SK-N-SH (cell line): Measurements from ENCODE around the gene MRPS22. TPM values are rescaled to one million over a fixed set of nuclear protein-coding genes. Genes with fewer than 3 reads are reported as not detected.
A peak's percentile ranks its signal among the peaks of the same experiment; 100 is the strongest.

Experiments
- CTCF ChIA-PET: fragments of 300-600, 350-600 bp; formaldehyde crosslinking; extraction: SDS; loops from one replicate; lab custom pipeline; 2021; lab: Yijun Ruan, JAX
- POLR2A ChIA-PET: fragments of 350-600 bp; sonication (Branson Sonifier 250); formaldehyde crosslinking; extraction: SDS; loops from one replicate; lab custom pipeline; 2020; ENCODE audit warnings: antibody characterized with exemption, inconsistent platforms; lab: Yijun Ruan, JAX
- DNase-seq: peaks from one replicate; pipeline ENCODE4 v3.0.0; 2012
- H2AFZ ChIP-seq: fragments of 200-600 bp; sonication (generic); 2 replicates; pipeline ENCODE4 v1.8.1; 2016; ENCODE audit warnings: antibody characterized with exemption, mild to moderate bottlenecking, low read depth
- H3F3A ChIP-seq: fragments of 200-600 bp; sonication (generic); replicated peaks from 2 replicates; pipeline ENCODE3; 2016; ENCODE audit warnings: antibody characterized with exemption, mild to moderate bottlenecking; ENCODE audit not compliant: insufficient read depth
- H3K27ac ChIP-seq, 2 experiments: fragments of 200-500 bp in 1 of 2; fragments of 200-600 bp in 1 of 2; sonication (Bioruptor generic) in 1 of 2; sonication (generic), shearing (Covaris generic) in 1 of 2; 2 replicates each; pipeline versions ENCODE4 v1.5.1 to v1.6.1; 2014 to 2016; ENCODE audit warnings: low read depth in 2 of 2, inconsistent platforms in 1 of 2, low read length in 1 of 2, mild to moderate bottlenecking in 1 of 2, mixed read lengths in 1 of 2
- H3K27me3 ChIP-seq: fragments of 200-600 bp; sonication (generic), shearing (Covaris generic); 2 replicates; pipeline ENCODE4 v1.6.1; 2016; ENCODE audit warnings: mixed run types; ENCODE audit not compliant: insufficient read depth
- H3K36me3 ChIP-seq, 2 experiments: fragments of 200-500 bp in 1 of 2; fragments of 200-600 bp in 1 of 2; sonication (Bioruptor generic) in 1 of 2; sonication (generic) in 1 of 2; replicated peaks in 1 of 2; 2 replicates each; pipeline versions ENCODE3 to v1.5.1; 2014 to 2016; ENCODE audit warnings: low read length in 1 of 2, mild to moderate bottlenecking in 1 of 2; ENCODE audit not compliant: insufficient read depth in 2 of 2, control insufficient read depth in 1 of 2
- H3K4me1 ChIP-seq, 2 experiments: fragments of 200-500 bp in 1 of 2; fragments of 200-600 bp in 1 of 2; sonication (Bioruptor generic) in 1 of 2; sonication (generic), shearing (Covaris generic) in 1 of 2; 2 replicates each; pipeline versions ENCODE4 v1.5.1 to v1.6.1; 2014 to 2016; ENCODE audit warnings: low read depth in 1 of 2, low read length in 1 of 2, mixed run types in 1 of 2; ENCODE audit not compliant: insufficient read depth in 2 of 2, control insufficient read depth in 1 of 2
- H3K4me2 ChIP-seq: fragments of 200-600 bp; sonication (generic), shearing (Covaris generic); 2 replicates; pipeline ENCODE4 v1.6.1; 2017; ENCODE audit warnings: mixed run types
- H3K4me3 ChIP-seq, 2 experiments: fragments of 200-500 bp in 1 of 2; fragments of 200-600 bp in 1 of 2; sonication (Bioruptor generic) in 1 of 2; sonication (generic), shearing (Covaris generic) in 1 of 2; 2 replicates each; pipeline versions ENCODE4 v1.5.1 to v1.8.1; 2014 to 2016; ENCODE audit warnings: low read depth in 2 of 2, inconsistent platforms in 1 of 2, low read length in 1 of 2, mild to moderate bottlenecking in 1 of 2, mixed read lengths in 1 of 2, moderate library complexity in 1 of 2
- H3K79me2 ChIP-seq: fragments of 200-600 bp; sonication (generic); 2 replicates; pipeline ENCODE4 v1.8.1; 2017; ENCODE audit warnings: mild to moderate bottlenecking; ENCODE audit not compliant: insufficient read depth
- H3K9ac ChIP-seq: fragments of 200-600 bp; sonication (generic); 2 replicates; pipeline ENCODE4 v1.6.1; 2017; ENCODE audit warnings: mixed run types
- H3K9me2 ChIP-seq: fragments of 200-600 bp; sonication (generic); 2 replicates; pipeline ENCODE4 v1.6.1; 2017; ENCODE audit warnings: mixed run types
- H3K9me3 ChIP-seq: fragments of 200-600 bp; sonication (generic); 2 replicates; pipeline ENCODE4 v1.6.1; 2017; ENCODE audit warnings: mixed run types, mild to moderate bottlenecking, moderate library complexity
- H4K20me1 ChIP-seq: fragments of 200-600 bp; sonication (generic); 2 replicates; pipeline ENCODE4 v1.6.1; 2017; ENCODE audit warnings: mild to moderate bottlenecking, mixed run types; ENCODE audit not compliant: insufficient read depth
- CHD2 ChIP-seq: fragments of 150-350 bp; IDR thresholded peaks from 2 replicates; pipeline ENCODE4 v1.6.1; 2018; ENCODE audit warnings: low read length; ENCODE audit not compliant: partially characterized antibody
- CTCF ChIP-seq: fragments of 200-600 bp; sonication (generic); IDR thresholded peaks from 2 replicates; pipeline ENCODE4 v1.6.1; 2017; ENCODE audit warnings: antibody characterized with exemption, mild to moderate bottlenecking, moderate library complexity
- ELF1 ChIP-seq: IDR thresholded peaks from 2 replicates; pipeline ENCODE4 v1.4.0; 2012
- EZH2phosphoT487 ChIP-seq: fragments of 200-600 bp; sonication (generic); IDR thresholded peaks from 2 replicates; pipeline ENCODE4 v1.6.1; 2017; ENCODE audit warnings: low read depth, mixed run types, mild to moderate bottlenecking, antibody characterized with exemption, moderate library complexity, borderline replicate concordance
- FOSL2 ChIP-seq: IDR thresholded peaks from 2 replicates; pipeline ENCODE4 v1.4.0; 2012; ENCODE audit warnings: low read depth, mild to moderate bottlenecking, moderate library complexity, borderline replicate concordance
- FOXM1 ChIP-seq: IDR thresholded peaks from 2 replicates; pipeline ENCODE4 v1.4.0; 2012; ENCODE audit warnings: low read depth, mild to moderate bottlenecking
- GABPA ChIP-seq: IDR thresholded peaks from 2 replicates; pipeline ENCODE4 v1.4.0; 2012; ENCODE audit warnings: low read depth, mild to moderate bottlenecking
- GATA2 ChIP-seq: sonication (generic); formaldehyde crosslinking; IDR thresholded peaks from 2 replicates; pipeline ENCODE4 v1.5.0; 2020; ENCODE audit warnings: mild to moderate bottlenecking, missing genetic modification reagents
- JUND ChIP-seq: IDR thresholded peaks from 2 replicates; pipeline ENCODE4 v1.4.0; 2012
- MEF2A ChIP-seq: IDR thresholded peaks from 2 replicates; pipeline ENCODE4 v1.4.0; 2012; ENCODE audit warnings: low read depth, borderline replicate concordance
- NFIC ChIP-seq: IDR thresholded peaks from 2 replicates; pipeline ENCODE4 v1.4.0; 2012; ENCODE audit warnings: borderline replicate concordance
- NRF1 ChIP-seq: IDR thresholded peaks from 2 replicates; pipeline ENCODE4 v1.6.1; 2012; ENCODE audit warnings: low read depth, mild to moderate bottlenecking, low read length
- POLR2AphosphoS5 ChIP-seq: IDR thresholded peaks from 2 replicates; pipeline ENCODE4 v1.6.1; 2012; ENCODE audit warnings: low read depth, low read length
- RCOR1 ChIP-seq: fragments of 150-350 bp; IDR thresholded peaks from 2 replicates; pipeline ENCODE4 v1.6.1; 2017; ENCODE audit warnings: antibody characterized with exemption, low read length
- RFX5 ChIP-seq: IDR thresholded peaks from 2 replicates; pipeline ENCODE4 v1.6.1; 2012; ENCODE audit warnings: mild to moderate bottlenecking, improper control_type of control experiment, low read length
- SIN3A ChIP-seq: IDR thresholded peaks from 2 replicates; pipeline ENCODE4 v1.6.1; 2012; ENCODE audit warnings: low read depth, mild to moderate bottlenecking, low read length, moderate library complexity, borderline replicate concordance
- TAF1 ChIP-seq: IDR thresholded peaks from 2 replicates; pipeline ENCODE4 v1.6.1; 2012; ENCODE audit warnings: low read depth, mild to moderate bottlenecking, low read length, moderate library complexity, borderline replicate concordance
- TCF12 ChIP-seq: IDR thresholded peaks from 2 replicates; pipeline ENCODE4 v1.4.0; 2012
- TEAD4 ChIP-seq: IDR thresholded peaks from 2 replicates; pipeline ENCODE4 v1.4.0; 2012; ENCODE audit warnings: mild to moderate bottlenecking, borderline replicate concordance; ENCODE audit not compliant: insufficient read depth
- USF1 ChIP-seq: IDR thresholded peaks from 2 replicates; pipeline ENCODE4 v1.4.0; 2012; ENCODE audit warnings: low read depth, borderline replicate concordance
- YY1 ChIP-seq: IDR thresholded peaks from 2 replicates; pipeline ENCODE4 v1.4.0; 2012; ENCODE audit warnings: low read depth, mild to moderate bottlenecking
- WGBS: methylation state at CpG from one replicate; pipeline ENCODE4 v1.1.6; 2017; ENCODE audit warnings: low lambda C conversion rate; 5-methylcytosine and 5-hydroxymethylcytosine counted together
- polyA plus RNA-seq, 3 experiments: library from polyadenylated mRNA; depleted of rRNA; stranded (reverse); fragments of >200 nt; gene quantifications; 2 replicates each; pipeline ENCODE4 v1.2.3, GENCODE V29; 2012
- TF ChIP-seq, protein P1 (sequence below): fragments of 150-350 bp; IDR thresholded peaks from 2 replicates; pipeline ENCODE4 v1.6.1; 2017; ENCODE audit warnings: antibody characterized with exemption, low read length, low read depth, borderline replicate concordance
- TF ChIP-seq, protein P2 (sequence below): IDR thresholded peaks from 2 replicates; pipeline ENCODE4; 2012
- TF ChIP-seq, protein P3 (sequence below): fragments of 150-350 bp; IDR thresholded peaks from 2 replicates; pipeline ENCODE4 v1.6.1; 2016; ENCODE audit warnings: mild to moderate bottlenecking, low read depth, low read length
- TF ChIP-seq, protein P4 (sequence below): IDR thresholded peaks from 2 replicates; pipeline ENCODE4 v1.4.0; 2012; ENCODE audit warnings: low read depth
- TF ChIP-seq, protein P5 (sequence below): IDR thresholded peaks from 2 replicates; pipeline ENCODE4 v1.6.1; 2012; ENCODE audit warnings: mild to moderate bottlenecking, low read depth, low read length, moderate library complexity

MRPS22 gene
- polyA plus RNA-seq, 1 of the 3 experiments (the other 2 are of a cell fraction), result 50.6 TPM

- H3K27ac ChIP-seq, result peak overlapping the region; percentile 63 to 86; a peak in 3 of 4 replicates
- ChIA-PET POLR2A (no interaction called here), CTCF (interaction anchor here (1.5 to 2.3 kb wide), 4 partner anchors 9 to 198 kb away, joined by 4 to 11 read pairs (median 6); no protein-coding TSS in a partner anchor)
- H3K4me2 ChIP-seq, result peak overlapping the region; percentile 57
- WGBS, result 52% methylated on average over 4 of the region's 4 CpGs
- H3K79me2 ChIP-seq, result no peaks in the 10 kb centered on the region
- DNase-seq, result no peak
- no peak overlapping the region for H3K4me3 ChIP-seq
- peak overlapping the region; percentile 38; the same call in 1 of the 2 replicates for H3K9ac ChIP-seq
- H3F3A ChIP-seq, result peaks cover 24% of the 10 kb centered on the region
- H2AFZ ChIP-seq, result no peak overlapping the region
- H3K9me3 ChIP-seq, result no peaks in the 10 kb centered on the region
- peaks cover 3 to 43% of the 10 kb centered on the region in 2 experiments; a peak in 3 of 4 replicates for H3K4me1 ChIP-seq
- H3K27me3 ChIP-seq, result no peaks in the 10 kb centered on the region
- H4K20me1 ChIP-seq, result no peaks in the 10 kb centered on the region
- H3K36me3 ChIP-seq, result no peaks in the 10 kb centered on the region
- no peaks in the 10 kb centered on the region for H3K9me2 ChIP-seq
- TF ChIP-seq YY1 (no peak), FOSL2 (peak; percentile 69), ELF1 (no peak), JUND (peak; percentile 49), TEAD4 (no peak), MEF2A (no peak), GATA2 (CRISPR knock-in tag) (no peak), POLR2AphosphoS5 (no peak), RCOR1 (no peak), CHD2 (no peak), FOXM1 (no peak), RFX5 (no peak), NRF1 (no peak), EZH2phosphoT487 (no peak), NFIC (no peak), USF1 (no peak), TAF1 (no peak), TCF12 (no peak; the same call in 1 of the 2 replicates), GABPA (no peak), SIN3A (no peak), CTCF (no peak)
- TF ChIP-seq, protein P1, sequence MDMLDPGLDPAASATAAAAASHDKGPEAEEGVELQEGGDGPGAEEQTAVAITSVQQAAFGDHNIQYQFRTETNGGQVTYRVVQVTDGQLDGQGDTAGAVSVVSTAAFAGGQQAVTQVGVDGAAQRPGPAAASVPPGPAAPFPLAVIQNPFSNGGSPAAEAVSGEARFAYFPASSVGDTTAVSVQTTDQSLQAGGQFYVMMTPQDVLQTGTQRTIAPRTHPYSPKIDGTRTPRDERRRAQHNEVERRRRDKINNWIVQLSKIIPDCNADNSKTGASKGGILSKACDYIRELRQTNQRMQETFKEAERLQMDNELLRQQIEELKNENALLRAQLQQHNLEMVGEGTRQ, result no peak
- TF ChIP-seq, protein P2, sequence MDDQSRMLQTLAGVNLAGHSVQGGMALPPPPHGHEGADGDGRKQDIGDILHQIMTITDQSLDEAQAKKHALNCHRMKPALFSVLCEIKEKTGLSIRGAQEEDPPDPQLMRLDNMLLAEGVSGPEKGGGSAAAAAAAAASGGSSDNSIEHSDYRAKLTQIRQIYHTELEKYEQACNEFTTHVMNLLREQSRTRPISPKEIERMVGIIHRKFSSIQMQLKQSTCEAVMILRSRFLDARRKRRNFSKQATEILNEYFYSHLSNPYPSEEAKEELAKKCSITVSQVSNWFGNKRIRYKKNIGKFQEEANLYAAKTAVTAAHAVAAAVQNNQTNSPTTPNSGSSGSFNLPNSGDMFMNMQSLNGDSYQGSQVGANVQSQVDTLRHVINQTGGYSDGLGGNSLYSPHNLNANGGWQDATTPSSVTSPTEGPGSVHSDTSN, result 0 out of 2 replicates have a peak, but pooled peaks have one; percentile 29
- TF ChIP-seq, protein P3, sequence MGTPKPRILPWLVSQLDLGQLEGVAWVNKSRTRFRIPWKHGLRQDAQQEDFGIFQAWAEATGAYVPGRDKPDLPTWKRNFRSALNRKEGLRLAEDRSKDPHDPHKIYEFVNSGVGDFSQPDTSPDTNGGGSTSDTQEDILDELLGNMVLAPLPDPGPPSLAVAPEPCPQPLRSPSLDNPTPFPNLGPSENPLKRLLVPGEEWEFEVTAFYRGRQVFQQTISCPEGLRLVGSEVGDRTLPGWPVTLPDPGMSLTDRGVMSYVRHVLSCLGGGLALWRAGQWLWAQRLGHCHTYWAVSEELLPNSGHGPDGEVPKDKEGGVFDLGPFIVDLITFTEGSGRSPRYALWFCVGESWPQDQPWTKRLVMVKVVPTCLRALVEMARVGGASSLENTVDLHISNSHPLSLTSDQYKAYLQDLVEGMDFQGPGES, result no peak
- TF ChIP-seq, protein P4, sequence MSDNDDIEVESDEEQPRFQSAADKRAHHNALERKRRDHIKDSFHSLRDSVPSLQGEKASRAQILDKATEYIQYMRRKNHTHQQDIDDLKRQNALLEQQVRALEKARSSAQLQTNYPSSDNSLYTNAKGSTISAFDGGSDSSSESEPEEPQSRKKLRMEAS, result 0 out of 2 replicates have a peak, but pooled peaks have one; percentile 36
- TF ChIP-seq, protein P5, sequence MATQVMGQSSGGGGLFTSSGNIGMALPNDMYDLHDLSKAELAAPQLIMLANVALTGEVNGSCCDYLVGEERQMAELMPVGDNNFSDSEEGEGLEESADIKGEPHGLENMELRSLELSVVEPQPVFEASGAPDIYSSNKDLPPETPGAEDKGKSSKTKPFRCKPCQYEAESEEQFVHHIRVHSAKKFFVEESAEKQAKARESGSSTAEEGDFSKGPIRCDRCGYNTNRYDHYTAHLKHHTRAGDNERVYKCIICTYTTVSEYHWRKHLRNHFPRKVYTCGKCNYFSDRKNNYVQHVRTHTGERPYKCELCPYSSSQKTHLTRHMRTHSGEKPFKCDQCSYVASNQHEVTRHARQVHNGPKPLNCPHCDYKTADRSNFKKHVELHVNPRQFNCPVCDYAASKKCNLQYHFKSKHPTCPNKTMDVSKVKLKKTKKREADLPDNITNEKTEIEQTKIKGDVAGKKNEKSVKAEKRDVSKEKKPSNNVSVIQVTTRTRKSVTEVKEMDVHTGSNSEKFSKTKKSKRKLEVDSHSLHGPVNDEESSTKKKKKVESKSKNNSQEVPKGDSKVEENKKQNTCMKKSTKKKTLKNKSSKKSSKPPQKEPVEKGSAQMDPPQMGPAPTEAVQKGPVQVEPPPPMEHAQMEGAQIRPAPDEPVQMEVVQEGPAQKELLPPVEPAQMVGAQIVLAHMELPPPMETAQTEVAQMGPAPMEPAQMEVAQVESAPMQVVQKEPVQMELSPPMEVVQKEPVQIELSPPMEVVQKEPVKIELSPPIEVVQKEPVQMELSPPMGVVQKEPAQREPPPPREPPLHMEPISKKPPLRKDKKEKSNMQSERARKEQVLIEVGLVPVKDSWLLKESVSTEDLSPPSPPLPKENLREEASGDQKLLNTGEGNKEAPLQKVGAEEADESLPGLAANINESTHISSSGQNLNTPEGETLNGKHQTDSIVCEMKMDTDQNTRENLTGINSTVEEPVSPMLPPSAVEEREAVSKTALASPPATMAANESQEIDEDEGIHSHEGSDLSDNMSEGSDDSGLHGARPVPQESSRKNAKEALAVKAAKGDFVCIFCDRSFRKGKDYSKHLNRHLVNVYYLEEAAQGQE, result no peak
Measured at GRCh38 chr3:139309880-139310279, 33.9 kb upstream of the MRPS22 start.
